GM13977 (cell line): ENCODE results near the gene ALDH1L1.

Source experiments
- DNase-seq: peaks from one replicate; pipeline ENCODE4 v3.0.0; 2012; ENCODE audit warnings: low spot score
- CTCF ChIP-seq: IDR thresholded peaks from 2 replicates; pipeline ENCODE4 v1.5.1; 2012; ENCODE audit warnings: mild to moderate bottlenecking, control low read depth; ENCODE audit not compliant: insufficient read depth; ENCODE audit errors: extremely low read depth, missing control alignments
- in situ Hi-C: fragments of 300-500 bp; cut with MboI; formaldehyde crosslinking; loops from one replicate; pipeline ENCODE4 v1.12.0; 2022; ENCODE audit warnings: low sequenced_read_pairs, low pct_unique_long_range_greater_than_20kb, mixed read lengths, inconsistent platforms; ENCODE audit not compliant: unreplicated experiment

ALDH1L1 gene

GRCh38 chr3:126053949-126054569 lies 126.3 kb downstream of the ALDH1L1 start:
- in situ Hi-C loops, result no loop called here
- no peak for DNase-seq
- TF ChIP-seq CTCF, result no peak
